Neural cell (in vitro differentiated cells): ENCODE data around the gene TWNK.

ENCODE experiments used
- CTCF ChIP-seq: fragments of 450-650 bp; IDR thresholded peaks from 2 replicates; pipeline ENCODE4 v1.5.1; 2014; ENCODE audit warnings: antibody characterized with exemption, mild to moderate bottlenecking, moderate library complexity; ENCODE audit not compliant: poor library complexity, severe bottlenecking
- EP300 ChIP-seq: fragments of 450-650 bp; conservative IDR thresholded peaks from 2 replicates; pipeline ENCODE4 v1.6.1; 2014; ENCODE audit warnings: antibody characterized with exemption, mild to moderate bottlenecking, moderate library complexity; ENCODE audit not compliant: poor library complexity, severe bottlenecking
- EZH2 ChIP-seq: fragments of 200-600, 300-800 bp; shearing (Covaris generic), sonication (generic); IDR thresholded peaks from 2 replicates; pipeline ENCODE4 v1.6.1; 2014; ENCODE audit warnings: antibody characterized with exemption, low read length, borderline replicate concordance, mild to moderate bottlenecking; ENCODE audit not compliant: insufficient read depth, poor library complexity, severe bottlenecking
- POLR2AphosphoS5 ChIP-seq: IDR thresholded peaks from 2 replicates; pipeline ENCODE4 v1.6.1; 2012
- RAD21 ChIP-seq: fragments of 450-650 bp; conservative IDR thresholded peaks from 2 replicates; pipeline ENCODE4 v1.6.1; 2014; ENCODE audit warnings: antibody characterized with exemption, mild to moderate bottlenecking, moderate library complexity
- REST ChIP-seq: IDR thresholded peaks from 2 replicates; pipeline ENCODE4 v1.6.1; 2012; ENCODE audit warnings: borderline replicate concordance
- SMC3 ChIP-seq: fragments of 450-650 bp; conservative IDR thresholded peaks from 2 replicates; pipeline ENCODE4 v1.6.1; 2014; ENCODE audit warnings: antibody characterized with exemption, mild to moderate bottlenecking, moderate library complexity; ENCODE audit not compliant: poor library complexity
- TAF1 ChIP-seq: IDR thresholded peaks from 2 replicates; pipeline ENCODE4 v1.6.1; 2012; ENCODE audit warnings: low read depth

GRCh38 chr10:100980711-100981110, 6.6 kb upstream of the TWNK start:
- TF ChIP-seq REST (no peak), EZH2 (no peak), CTCF (no peak), POLR2AphosphoS5 (no peak), TAF1 (no peak), RAD21 (no peak), SMC3 (no peak), EP300 (no peak)
